Measurements from ENCODE around the gene GABRP.
A peak's percentile ranks its signal among the peaks of the same experiment; 100 is the strongest.

The GABRP gene

GRCh38 chr5:170755679-170756456 is 27.7 kb upstream of the GABRP start:
- Histone ChIP-seq H3K27me3 (ENCODE audit: low read depth, low read length) (peaks cover 81% of the 10 kb centered on the region), H3K4me2 (ENCODE audit: low read length) (no peak overlapping the region), H3K9me3 (ENCODE audit: insufficient read depth, low read length) (no peaks in the 10 kb centered on the region), H3K79me2 (ENCODE audit: low read length) (no peaks in the 10 kb centered on the region), H3K4me1 (ENCODE audit: low read length) (peaks cover 14% of the 10 kb centered on the region), H3K36me3 (replicated peaks; ENCODE audit: low read depth, low read length) (no peaks in the 10 kb centered on the region), H3K27ac (ENCODE audit: low read length) (no peak overlapping the region), H4K20me1 (ENCODE audit: insufficient read depth, low read length) (no peaks in the 10 kb centered on the region; the same call in 1 of the 2 replicates), H3K9ac (ENCODE audit: low read length) (no peak overlapping the region), H3K4me3 (ENCODE audit: low read length) (no peak overlapping the region), H2AFZ (ENCODE audit: low read depth, low read length) (no peak overlapping the region)
- TF ChIP-seq CTCF (IDR thresholded peaks at IDR 0.05; ENCODE audit: low read depth, low read length) (no peak), EZH2phosphoT487 (IDR thresholded peaks at IDR 0.05; ENCODE audit: low read depth) (no peak)

DNA sequence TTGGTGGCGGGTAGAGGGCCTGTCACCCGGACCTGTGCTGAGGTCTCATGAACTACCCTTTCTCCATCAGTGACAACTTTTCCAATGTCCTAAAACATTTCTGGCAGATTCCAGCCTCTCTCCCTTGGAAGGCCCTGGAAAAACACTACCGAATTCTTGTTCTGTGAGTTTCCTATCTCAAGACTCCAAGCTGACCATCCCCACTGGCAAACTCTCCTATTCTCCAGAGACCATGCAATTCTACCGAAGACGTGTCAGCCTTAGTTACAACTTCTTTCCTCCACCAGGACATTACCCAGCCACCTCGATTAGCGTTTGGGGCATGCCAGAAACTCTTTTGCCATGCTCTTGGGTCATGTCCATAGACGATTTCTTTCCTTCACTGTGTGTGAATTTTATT is 26.8 kb upstream of the GABRP start:
- H3K27ac ChIP-seq (ENCODE audit: low read length) = no peak overlapping the region
- peaks cover 82% of the 10 kb centered on the region for H3K27me3 ChIP-seq (ENCODE audit: low read depth, low read length)
- no peaks in the 10 kb centered on the region; the same call in 1 of the 2 replicates for H4K20me1 ChIP-seq (ENCODE audit: insufficient read depth, low read length)
- peaks cover 21% of the 10 kb centered on the region for H3K4me1 ChIP-seq (ENCODE audit: low read length)
- no peak overlapping the region for H3K9ac ChIP-seq (ENCODE audit: low read length)
- no peak overlapping the region for H3K4me3 ChIP-seq (ENCODE audit: low read length)
- H3K79me2 ChIP-seq (ENCODE audit: low read length) = no peaks in the 10 kb centered on the region
- H2AFZ ChIP-seq (ENCODE audit: low read depth, low read length) = no peak overlapping the region
- no peak for TF ChIP-seq EZH2phosphoT487 (IDR thresholded peaks at IDR 0.05; ENCODE audit: low read depth)
- no peak for TF ChIP-seq CTCF (IDR thresholded peaks at IDR 0.05; ENCODE audit: low read depth, low read length)
- H3K36me3 ChIP-seq (replicated peaks; ENCODE audit: low read depth, low read length) = no peaks in the 10 kb centered on the region
- H3K9me3 ChIP-seq (ENCODE audit: insufficient read depth, low read length) = no peaks in the 10 kb centered on the region
- peak overlapping the region; percentile 20; the same call in 1 of the 2 replicates for H3K4me2 ChIP-seq (ENCODE audit: low read length)

- no peak overlapping the region for H3K27ac ChIP-seq (ENCODE audit: low read length)
- TF ChIP-seq CTCF (IDR thresholded peaks at IDR 0.05; ENCODE audit: low read depth, low read length) = no peak
- no peak for TF ChIP-seq EZH2phosphoT487 (IDR thresholded peaks at IDR 0.05; ENCODE audit: low read depth)
- no peaks in the 10 kb centered on the region for H3K79me2 ChIP-seq (ENCODE audit: low read length)
- no peaks in the 10 kb centered on the region for H3K9me3 ChIP-seq (ENCODE audit: insufficient read depth, low read length)
- H3K9ac ChIP-seq (ENCODE audit: low read length) = no peak overlapping the region
- no peak overlapping the region for H2AFZ ChIP-seq (ENCODE audit: low read depth, low read length)
- peaks cover 21% of the 10 kb centered on the region for H3K4me1 ChIP-seq (ENCODE audit: low read length)
- no peak overlapping the region for H3K4me3 ChIP-seq (ENCODE audit: low read length)
- no peaks in the 10 kb centered on the region for H3K36me3 ChIP-seq (replicated peaks; ENCODE audit: low read depth, low read length)
- peak overlapping the region; percentile 20; the same call in 1 of the 2 replicates for H3K4me2 ChIP-seq (ENCODE audit: low read length)
- H4K20me1 ChIP-seq (ENCODE audit: insufficient read depth, low read length) = no peaks in the 10 kb centered on the region; the same call in 1 of the 2 replicates
- H3K27me3 ChIP-seq (ENCODE audit: low read depth, low read length) = peaks cover 79% of the 10 kb centered on the region
These were observed 26.3 kb upstream of the GABRP start for GRCh38 chr5:170757182-170757601.

DNA sequence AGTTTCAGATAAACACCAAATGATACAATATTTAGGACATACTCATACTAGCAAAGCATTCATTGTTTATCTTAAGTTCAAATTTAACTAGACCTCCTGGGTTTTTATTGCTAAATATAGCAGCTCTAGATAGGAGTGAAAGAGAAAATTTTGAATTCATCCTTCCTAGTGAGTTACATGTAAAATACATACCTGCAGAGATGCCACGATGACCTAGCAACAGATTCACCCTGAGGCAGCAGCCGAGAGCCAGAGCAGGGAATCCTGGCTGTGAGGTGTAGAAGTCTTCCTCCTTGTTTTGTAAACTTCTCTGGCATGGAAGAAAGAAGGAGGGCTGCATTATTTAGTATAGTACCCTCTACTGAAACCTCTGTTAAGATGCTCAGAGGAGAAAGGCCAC is 25.9 kb upstream of the GABRP start:
- Histone ChIP-seq H3K4me2 (ENCODE audit: low read length) (no peak overlapping the region), H3K27ac (ENCODE audit: low read length) (no peak overlapping the region), H4K20me1 (ENCODE audit: insufficient read depth, low read length) (no peaks in the 10 kb centered on the region; the same call in 1 of the 2 replicates), H3K4me3 (ENCODE audit: low read length) (no peak overlapping the region), H3K4me1 (ENCODE audit: low read length) (peaks cover 21% of the 10 kb centered on the region), H3K79me2 (ENCODE audit: low read length) (no peaks in the 10 kb centered on the region), H3K9me3 (ENCODE audit: insufficient read depth, low read length) (no peaks in the 10 kb centered on the region), H3K36me3 (replicated peaks; ENCODE audit: low read depth, low read length) (no peaks in the 10 kb centered on the region), H3K27me3 (ENCODE audit: low read depth, low read length) (peaks cover 74% of the 10 kb centered on the region), H3K9ac (ENCODE audit: low read length) (no peak overlapping the region), H2AFZ (ENCODE audit: low read depth, low read length) (no peak overlapping the region)
- TF ChIP-seq CTCF (IDR thresholded peaks at IDR 0.05; ENCODE audit: low read depth, low read length) (no peak), EZH2phosphoT487 (IDR thresholded peaks at IDR 0.05; ENCODE audit: low read depth) (no peak)

All from OCI-LY3 (cell line).